HUES48 (cell line): ENCODE measurements around the gene XPC.

Experiments
- H3K27ac ChIP-seq: one replicate; pipeline ENCODE4 v1.7.0; 2013; ENCODE audit warnings: low read depth, low read length, inconsistent platforms
- H3K27me3 ChIP-seq: 2 replicates; pipeline ENCODE4 v1.6.1; 2013; ENCODE audit warnings: mild to moderate bottlenecking, low read length; ENCODE audit not compliant: control insufficient read depth, insufficient read depth
- H3K36me3 ChIP-seq: 2 replicates; pipeline ENCODE4 v1.6.1; 2013; ENCODE audit warnings: low read length; ENCODE audit not compliant: control insufficient read depth, insufficient read depth
- H3K4me1 ChIP-seq: 2 replicates; pipeline ENCODE4 v1.6.1; 2013; ENCODE audit warnings: mild to moderate bottlenecking, low read length; ENCODE audit not compliant: control insufficient read depth, insufficient read depth
- H3K4me3 ChIP-seq: 2 replicates; pipeline ENCODE4 v1.5.1; 2013; ENCODE audit warnings: mild to moderate bottlenecking, low read depth, low read length
- H3K9ac ChIP-seq: 2 replicates; pipeline ENCODE4 v1.6.1; 2013; ENCODE audit warnings: mild to moderate bottlenecking, low read depth, low read length, moderate library complexity
- H3K9me3 ChIP-seq: 2 replicates; pipeline ENCODE4 v1.6.1; 2013; ENCODE audit warnings: low read length; ENCODE audit not compliant: control insufficient read depth, insufficient read depth

The XPC gene

DNA sequence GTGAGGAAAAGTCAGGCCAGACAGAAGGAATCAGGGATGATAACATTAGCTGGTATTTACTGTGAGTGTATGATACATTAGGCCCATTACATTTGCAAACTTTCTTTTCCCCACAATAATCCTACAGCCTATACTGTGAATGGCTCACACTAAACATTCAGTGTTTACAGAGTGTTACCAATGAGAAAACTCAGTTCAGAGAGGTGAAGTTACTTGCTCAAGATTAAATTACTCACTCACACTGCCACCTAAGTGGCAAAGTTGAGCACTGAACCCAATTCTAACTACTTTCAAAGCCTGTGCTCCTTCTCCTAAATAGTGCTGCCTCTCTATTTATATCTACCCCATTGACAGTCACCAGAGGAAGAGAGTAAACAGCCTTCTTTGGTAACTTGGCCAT, 8.5 kb downstream of the XPC start:
- no peak overlapping the region for H3K9ac ChIP-seq
- H3K4me1 ChIP-seq, result no peaks in the 10 kb centered on the region
- no peaks in the 10 kb centered on the region for H3K9me3 ChIP-seq
- no peak overlapping the region for H3K4me3 ChIP-seq
- peaks cover 82% of the 10 kb centered on the region for H3K36me3 ChIP-seq
- H3K27me3 ChIP-seq, result no peaks in the 10 kb centered on the region
- no peak overlapping the region for H3K27ac ChIP-seq

DNA sequence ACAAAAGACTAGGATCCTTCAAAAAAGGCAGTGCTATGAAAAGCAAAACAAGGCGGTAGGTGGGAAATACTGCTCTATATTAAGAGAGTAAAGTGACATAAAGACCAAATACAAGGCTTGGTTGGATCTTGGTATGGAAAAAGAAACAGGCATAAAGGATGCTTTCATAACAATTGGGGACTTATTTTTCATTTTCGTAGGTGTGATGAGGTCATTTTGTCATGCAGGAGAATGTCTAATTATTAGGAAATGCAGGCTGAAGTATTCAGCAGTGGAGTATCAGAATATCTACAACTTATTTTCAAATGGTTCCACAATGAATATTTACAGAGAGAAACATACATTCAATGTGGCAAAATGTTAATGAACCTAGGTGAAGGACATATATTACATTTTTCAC, 9.0 kb downstream of the XPC start:
- no peaks in the 10 kb centered on the region for H3K27me3 ChIP-seq
- no peak overlapping the region for H3K4me3 ChIP-seq
- H3K36me3 ChIP-seq, result peaks cover 86% of the 10 kb centered on the region
- no peaks in the 10 kb centered on the region for H3K4me1 ChIP-seq
- no peak overlapping the region for H3K27ac ChIP-seq
- no peaks in the 10 kb centered on the region for H3K9me3 ChIP-seq
- H3K9ac ChIP-seq, result no peak overlapping the region

DNA sequence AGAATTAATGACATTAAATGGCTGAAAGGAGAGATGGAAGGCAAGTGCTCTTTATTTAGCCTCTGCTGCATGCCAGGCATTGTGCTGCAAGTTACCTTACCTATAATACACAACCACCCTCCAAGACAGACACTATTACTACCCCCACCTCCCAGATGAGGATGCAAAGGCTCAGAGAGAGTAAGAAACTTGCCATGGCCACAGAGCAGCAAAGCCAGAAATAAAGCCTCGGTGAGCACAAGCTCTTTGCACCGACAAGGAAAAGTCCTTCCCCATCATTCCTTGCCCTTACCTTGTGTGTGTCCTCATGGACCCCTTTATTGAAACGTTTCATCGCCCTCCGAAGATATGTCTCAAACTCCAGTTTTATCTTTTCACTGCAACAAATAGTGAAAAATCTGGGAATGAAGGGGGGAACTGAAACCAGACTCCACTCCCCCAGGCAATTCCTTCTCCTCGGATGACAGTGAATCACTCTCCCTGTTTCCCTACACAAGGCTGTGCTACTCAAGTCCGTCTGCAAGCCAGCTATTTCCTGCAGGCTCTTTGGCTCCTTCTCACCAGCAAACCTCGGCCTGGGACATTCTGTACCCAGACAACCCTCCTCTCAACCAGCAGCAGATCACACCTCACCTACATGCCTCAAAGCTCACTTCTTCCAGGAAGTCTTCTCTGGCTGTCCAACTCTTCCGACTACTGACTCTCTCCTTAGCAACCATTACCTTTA, 11.4 kb downstream of the XPC start:
- no peaks in the 10 kb centered on the region for H3K9me3 ChIP-seq
- peaks cover 97% of the 10 kb centered on the region for H3K36me3 ChIP-seq
- H3K27me3 ChIP-seq, result no peaks in the 10 kb centered on the region
- no peak overlapping the region for H3K9ac ChIP-seq
- no peaks in the 10 kb centered on the region for H3K4me1 ChIP-seq
- H3K27ac ChIP-seq, result no peak overlapping the region
- no peak overlapping the region for H3K4me3 ChIP-seq

DNA sequence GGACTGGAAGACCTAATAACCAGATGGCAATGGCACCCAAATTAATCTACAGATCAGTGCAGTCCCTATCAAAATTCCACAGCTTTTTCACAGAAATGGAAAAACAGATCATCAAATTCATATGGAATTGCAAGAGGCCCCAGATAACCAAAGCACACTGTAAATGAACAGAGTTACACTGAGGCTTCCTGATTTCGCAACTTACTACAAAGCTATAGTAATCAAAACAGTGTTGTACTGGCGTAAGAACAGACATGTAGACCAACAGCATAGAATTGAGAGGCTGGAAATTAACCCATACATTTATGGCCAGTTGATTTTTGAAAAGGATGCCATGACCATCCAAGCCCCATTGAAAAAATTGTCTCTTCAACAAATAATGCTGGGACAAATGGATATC, 16.2 kb downstream of the XPC start:
- H3K27me3 ChIP-seq, result no peaks in the 10 kb centered on the region
- H3K4me1 ChIP-seq, result no peaks in the 10 kb centered on the region
- H3K9ac ChIP-seq, result no peak overlapping the region
- H3K27ac ChIP-seq, result no peak overlapping the region
- peaks cover 92% of the 10 kb centered on the region for H3K36me3 ChIP-seq
- no peak overlapping the region for H3K4me3 ChIP-seq
- no peaks in the 10 kb centered on the region for H3K9me3 ChIP-seq

DNA sequence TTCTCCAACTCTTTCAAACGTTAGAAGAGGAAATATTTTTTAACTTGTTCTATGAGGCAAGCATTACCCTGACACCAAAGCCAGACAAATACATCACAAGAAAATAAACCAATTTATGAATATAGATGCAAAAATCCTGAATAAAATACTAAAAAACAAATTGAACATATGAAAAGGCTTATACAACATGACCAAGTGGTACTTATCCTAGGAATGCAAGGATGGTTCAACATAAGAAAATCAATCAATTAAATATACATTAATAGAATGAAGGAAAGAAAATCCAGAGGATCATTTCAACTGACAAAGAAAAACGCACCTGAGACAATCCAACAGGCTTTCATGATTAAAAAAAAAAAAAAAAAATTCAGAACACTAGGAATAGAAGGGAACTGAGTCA, 17.1 kb downstream of the XPC start:
- Histone ChIP-seq H3K4me1 (no peaks in the 10 kb centered on the region), H3K4me3 (no peak overlapping the region), H3K9me3 (no peaks in the 10 kb centered on the region), H3K36me3 (peaks cover 93% of the 10 kb centered on the region), H3K9ac (no peak overlapping the region), H3K27ac (no peak overlapping the region), H3K27me3 (no peaks in the 10 kb centered on the region)

DNA sequence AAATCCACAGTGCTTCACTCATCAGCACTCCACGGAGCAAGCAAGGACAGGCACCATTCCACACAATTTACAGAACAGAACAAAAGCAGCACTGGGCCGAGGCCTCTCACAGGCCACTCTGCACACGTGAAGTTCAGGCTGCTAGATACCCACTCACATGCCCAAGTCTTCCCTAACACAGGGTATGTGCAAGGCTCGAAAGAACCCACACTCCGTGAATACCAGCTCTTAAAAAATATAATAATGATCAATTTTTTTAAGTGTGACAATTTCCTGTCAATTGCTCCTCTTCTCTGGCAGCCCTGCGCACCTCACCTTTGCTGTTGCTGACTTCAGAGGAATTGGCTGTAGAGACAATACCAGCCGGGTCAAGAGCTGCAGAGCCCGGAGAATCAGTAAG, 19.0 kb downstream of the XPC start:
- Histone ChIP-seq H3K27ac (no peak overlapping the region), H3K4me1 (no peaks in the 10 kb centered on the region), H3K27me3 (no peaks in the 10 kb centered on the region), H3K36me3 (peaks cover 82% of the 10 kb centered on the region), H3K4me3 (no peak overlapping the region), H3K9me3 (no peaks in the 10 kb centered on the region), H3K9ac (no peak overlapping the region)

DNA sequence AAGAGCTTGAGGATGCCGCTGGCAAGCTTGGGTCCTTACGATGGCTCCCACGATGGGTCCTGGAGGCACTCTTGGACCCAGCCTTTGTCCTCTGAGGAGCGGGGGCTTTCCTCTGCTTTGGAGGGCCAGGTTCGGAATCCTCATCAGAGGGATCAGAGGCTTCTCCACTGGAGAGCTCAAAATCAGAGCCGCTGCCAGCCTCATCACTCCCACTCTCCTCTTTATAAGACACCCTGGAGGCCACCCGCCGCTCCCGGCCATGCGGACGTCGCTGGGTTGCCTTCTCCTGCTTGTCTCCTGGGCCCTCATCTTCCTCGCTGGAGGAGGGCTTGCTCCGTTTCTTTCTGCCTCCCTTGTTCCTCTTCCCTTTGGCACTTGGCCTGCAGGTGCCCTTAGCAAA, 20.0 kb downstream of the XPC start:
- Histone ChIP-seq H3K4me1 (no peaks in the 10 kb centered on the region), H3K4me3 (no peak overlapping the region), H3K9ac (no peak overlapping the region), H3K9me3 (no peaks in the 10 kb centered on the region), H3K27me3 (no peaks in the 10 kb centered on the region), H3K27ac (no peak overlapping the region), H3K36me3 (peaks cover 82% of the 10 kb centered on the region)

DNA sequence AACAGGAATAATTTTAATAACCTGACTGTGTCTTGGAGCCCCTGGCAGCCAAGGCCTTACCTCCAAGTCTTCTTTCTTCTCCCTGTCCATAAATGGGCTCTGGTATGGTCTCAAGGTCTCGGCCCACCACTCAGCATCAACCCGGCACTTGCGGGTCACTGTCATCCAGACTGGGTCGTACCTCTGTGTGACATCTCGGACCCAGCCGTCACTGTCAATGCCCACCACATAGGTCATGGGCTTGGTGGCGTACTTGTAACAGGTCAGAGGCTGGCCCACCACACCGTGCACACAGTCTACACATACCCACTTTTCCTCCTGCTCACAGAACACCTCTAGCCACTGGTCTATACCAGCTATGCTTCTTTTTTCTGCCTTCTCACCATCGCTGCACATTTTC, 20.4 kb downstream of the XPC start:
- Histone ChIP-seq H3K4me1 (no peaks in the 10 kb centered on the region), H3K27ac (no peak overlapping the region), H3K36me3 (peaks cover 80% of the 10 kb centered on the region), H3K27me3 (no peaks in the 10 kb centered on the region), H3K4me3 (no peak overlapping the region), H3K9me3 (no peaks in the 10 kb centered on the region), H3K9ac (no peak overlapping the region)

DNA sequence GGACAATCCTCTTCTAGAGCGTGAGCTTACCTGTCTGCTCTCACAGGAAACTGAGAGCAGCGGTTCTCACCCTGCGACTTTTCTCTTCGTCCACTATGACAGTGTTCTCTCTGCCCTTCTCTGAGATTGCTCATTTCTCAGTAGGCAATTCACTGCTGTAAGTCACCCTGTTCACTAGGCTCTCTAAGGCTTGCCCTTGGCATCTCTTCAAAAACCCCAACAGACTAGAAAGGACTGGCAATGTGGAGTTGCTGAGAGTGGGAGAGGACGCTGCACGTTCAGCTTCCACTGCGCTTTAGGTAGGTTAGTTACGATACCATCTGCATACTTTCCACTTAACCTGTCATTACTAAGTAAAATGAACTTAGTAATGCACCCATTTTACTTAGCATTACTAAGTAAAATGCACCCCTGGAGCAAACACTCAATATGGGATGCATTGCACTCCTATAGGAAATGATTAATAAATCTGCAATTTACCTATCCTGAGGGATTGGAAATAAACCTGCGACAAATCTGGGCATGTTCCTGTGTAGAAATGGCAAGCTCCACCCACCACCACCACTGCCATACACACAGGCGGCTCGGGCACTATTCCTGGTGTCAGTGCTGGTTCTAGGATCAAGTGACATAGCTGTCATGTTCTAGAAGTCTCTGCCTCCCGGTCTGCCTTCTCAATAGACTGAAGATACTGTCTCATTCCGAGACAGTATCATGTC, 21.4 kb downstream of the XPC start:
- H3K9me3 ChIP-seq, result no peaks in the 10 kb centered on the region
- H3K36me3 ChIP-seq, result peaks cover 78% of the 10 kb centered on the region
- H3K4me1 ChIP-seq, result no peaks in the 10 kb centered on the region
- H3K27me3 ChIP-seq, result no peaks in the 10 kb centered on the region
- no peak overlapping the region for H3K9ac ChIP-seq
- H3K27ac ChIP-seq, result no peak overlapping the region
- H3K4me3 ChIP-seq, result no peak overlapping the region

DNA sequence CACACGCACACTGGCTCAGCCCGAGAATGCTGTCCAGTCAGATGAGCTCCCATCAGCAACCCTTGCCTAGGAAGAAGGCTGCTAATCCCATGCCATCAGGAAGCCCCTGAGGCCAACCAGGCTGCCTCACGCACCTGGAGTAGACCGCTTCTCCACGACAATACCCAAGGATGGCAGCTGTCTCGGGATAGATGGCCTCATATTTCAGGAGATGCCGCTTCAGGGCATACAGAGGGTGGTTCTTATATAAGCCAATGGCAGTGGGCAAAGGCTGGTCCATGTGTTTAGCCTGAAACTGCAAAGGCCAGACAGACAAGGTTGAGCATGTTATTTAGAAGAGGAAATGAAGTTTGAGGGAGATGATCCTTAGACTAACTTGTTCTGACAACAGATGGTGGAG, 22.2 kb downstream of the XPC start:
- no peak overlapping the region for H3K27ac ChIP-seq
- H3K36me3 ChIP-seq, result peaks cover 80% of the 10 kb centered on the region
- no peak overlapping the region for H3K9ac ChIP-seq
- no peaks in the 10 kb centered on the region for H3K4me1 ChIP-seq
- H3K27me3 ChIP-seq, result no peaks in the 10 kb centered on the region
- H3K4me3 ChIP-seq, result no peak overlapping the region
- H3K9me3 ChIP-seq, result no peaks in the 10 kb centered on the region

DNA sequence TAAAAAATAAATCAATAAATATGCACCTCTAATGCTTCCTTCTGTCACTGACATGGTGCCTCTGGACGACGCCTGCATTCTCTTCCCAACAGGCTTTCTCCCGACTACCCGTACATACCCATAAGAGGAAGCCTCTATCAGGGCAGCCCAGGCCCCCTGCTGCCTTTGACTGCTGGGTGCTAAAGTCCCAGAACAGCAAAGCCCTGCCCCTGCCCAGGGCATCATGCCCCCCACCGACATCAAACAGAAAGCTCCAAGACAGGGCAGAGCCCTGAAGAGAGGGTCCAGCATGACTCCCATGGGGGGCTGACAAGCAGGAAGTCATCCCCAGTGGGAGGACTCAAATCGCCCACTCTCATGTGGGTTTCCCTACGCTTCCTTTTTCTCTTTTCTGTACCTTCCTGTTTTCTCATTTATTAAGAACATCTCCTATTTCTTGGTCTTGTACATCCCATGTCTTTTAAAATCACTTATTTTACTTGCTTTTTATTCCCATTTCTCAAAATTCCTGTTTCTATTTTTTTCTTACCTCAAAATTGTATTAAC, 23.4 kb downstream of the XPC start:
- H3K4me1 ChIP-seq, result no peaks in the 10 kb centered on the region
- H3K27ac ChIP-seq, result no peak overlapping the region
- no peak overlapping the region for H3K4me3 ChIP-seq
- no peaks in the 10 kb centered on the region for H3K27me3 ChIP-seq
- peaks cover 73% of the 10 kb centered on the region for H3K36me3 ChIP-seq
- no peaks in the 10 kb centered on the region for H3K9me3 ChIP-seq
- H3K9ac ChIP-seq, result no peak overlapping the region
